ENCODE measurements around the gene ULK4.

ULK4 gene

DNA sequence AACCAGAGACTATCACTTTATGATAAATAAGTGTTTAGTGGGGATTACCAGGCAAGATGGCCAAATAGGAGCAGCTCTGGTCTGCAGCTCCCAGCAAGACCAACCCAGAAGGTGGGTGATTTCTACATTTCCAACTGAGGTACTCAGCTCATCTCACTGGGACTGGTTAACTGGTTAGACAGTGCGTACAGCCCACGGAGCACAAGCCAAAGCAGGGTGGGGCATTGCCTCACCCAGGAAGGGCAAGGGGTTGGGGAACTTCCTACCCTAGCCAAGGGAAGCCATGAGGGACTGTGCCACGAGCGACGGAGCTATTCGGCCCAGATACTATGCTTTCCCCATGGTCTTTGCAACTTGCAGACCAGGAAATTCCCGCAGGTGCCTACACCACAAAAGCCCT is 591.6 kb downstream of the ULK4 start:
- DNase-seq (ENCODE audit: low read depth), result no peak
- no peak overlapping the region for H3K4me3 ChIP-seq (ENCODE audit: low read length)
- TF ChIP-seq, protein P1, sequence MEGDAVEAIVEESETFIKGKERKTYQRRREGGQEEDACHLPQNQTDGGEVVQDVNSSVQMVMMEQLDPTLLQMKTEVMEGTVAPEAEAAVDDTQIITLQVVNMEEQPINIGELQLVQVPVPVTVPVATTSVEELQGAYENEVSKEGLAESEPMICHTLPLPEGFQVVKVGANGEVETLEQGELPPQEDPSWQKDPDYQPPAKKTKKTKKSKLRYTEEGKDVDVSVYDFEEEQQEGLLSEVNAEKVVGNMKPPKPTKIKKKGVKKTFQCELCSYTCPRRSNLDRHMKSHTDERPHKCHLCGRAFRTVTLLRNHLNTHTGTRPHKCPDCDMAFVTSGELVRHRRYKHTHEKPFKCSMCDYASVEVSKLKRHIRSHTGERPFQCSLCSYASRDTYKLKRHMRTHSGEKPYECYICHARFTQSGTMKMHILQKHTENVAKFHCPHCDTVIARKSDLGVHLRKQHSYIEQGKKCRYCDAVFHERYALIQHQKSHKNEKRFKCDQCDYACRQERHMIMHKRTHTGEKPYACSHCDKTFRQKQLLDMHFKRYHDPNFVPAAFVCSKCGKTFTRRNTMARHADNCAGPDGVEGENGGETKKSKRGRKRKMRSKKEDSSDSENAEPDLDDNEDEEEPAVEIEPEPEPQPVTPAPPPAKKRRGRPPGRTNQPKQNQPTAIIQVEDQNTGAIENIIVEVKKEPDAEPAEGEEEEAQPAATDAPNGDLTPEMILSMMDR (conservative IDR thresholded peaks at IDR 0.05; ENCODE audit: low read depth, low read length), result no peak

DNA sequence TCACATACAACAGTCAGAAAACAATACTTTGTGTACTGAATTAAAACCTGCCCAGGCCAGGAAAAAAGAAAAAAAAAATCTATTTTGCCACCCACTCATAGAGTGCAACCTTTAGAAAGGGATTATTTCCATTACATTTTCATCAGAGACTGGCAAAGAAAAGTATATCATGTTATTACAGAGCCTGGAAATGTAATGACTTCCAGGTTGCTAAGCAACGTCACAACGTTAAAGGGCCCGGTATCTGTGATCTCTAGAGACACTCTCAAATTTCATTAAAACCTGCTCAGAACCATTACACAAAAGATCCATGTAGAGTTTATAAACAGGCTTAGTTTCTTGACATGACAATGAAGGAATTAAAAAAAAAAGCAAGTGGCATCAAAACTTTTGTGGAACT is 592.1 kb downstream of the ULK4 start:
- no peak for DNase-seq (ENCODE audit: low read depth)
- no peak overlapping the region for H3K4me3 ChIP-seq (ENCODE audit: low read length)
- TF ChIP-seq, protein P1 (conservative IDR thresholded peaks at IDR 0.05; ENCODE audit: low read depth, low read length), result no peak

- H3K4me3 ChIP-seq (ENCODE audit: low read length), result no peak overlapping the region
- no peak for DNase-seq (ENCODE audit: low read depth)
- TF ChIP-seq, protein P1 (conservative IDR thresholded peaks at IDR 0.05; ENCODE audit: low read depth, low read length), result no peak
These were observed 595.9 kb downstream of the ULK4 start for GRCh38 chr3:41365973-41366372.

DNA sequence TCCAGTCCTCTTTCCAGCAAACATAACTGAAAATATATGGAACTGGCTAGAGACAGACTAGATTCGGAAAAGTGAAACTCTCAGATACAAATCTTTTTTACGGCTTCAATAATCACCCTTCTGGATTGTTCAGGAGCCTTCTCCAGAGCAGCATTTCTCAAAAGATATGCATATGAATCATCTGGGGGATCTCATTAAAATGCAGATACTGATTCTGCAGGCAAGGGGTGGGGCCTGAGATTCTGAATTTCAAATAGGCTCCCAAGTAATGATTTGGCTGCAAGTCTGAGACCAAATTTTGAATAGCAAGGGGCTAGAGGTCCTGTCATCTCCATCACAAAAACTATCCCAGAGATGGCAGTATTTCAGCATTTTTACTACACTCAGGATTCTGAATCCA is 597.2 kb downstream of the ULK4 start:
- DNase-seq (ENCODE audit: low read depth), result no peak
- TF ChIP-seq, protein P1 (conservative IDR thresholded peaks at IDR 0.05; ENCODE audit: low read depth, low read length), result no peak
- H3K4me3 ChIP-seq (ENCODE audit: low read length), result no peak overlapping the region

DNA sequence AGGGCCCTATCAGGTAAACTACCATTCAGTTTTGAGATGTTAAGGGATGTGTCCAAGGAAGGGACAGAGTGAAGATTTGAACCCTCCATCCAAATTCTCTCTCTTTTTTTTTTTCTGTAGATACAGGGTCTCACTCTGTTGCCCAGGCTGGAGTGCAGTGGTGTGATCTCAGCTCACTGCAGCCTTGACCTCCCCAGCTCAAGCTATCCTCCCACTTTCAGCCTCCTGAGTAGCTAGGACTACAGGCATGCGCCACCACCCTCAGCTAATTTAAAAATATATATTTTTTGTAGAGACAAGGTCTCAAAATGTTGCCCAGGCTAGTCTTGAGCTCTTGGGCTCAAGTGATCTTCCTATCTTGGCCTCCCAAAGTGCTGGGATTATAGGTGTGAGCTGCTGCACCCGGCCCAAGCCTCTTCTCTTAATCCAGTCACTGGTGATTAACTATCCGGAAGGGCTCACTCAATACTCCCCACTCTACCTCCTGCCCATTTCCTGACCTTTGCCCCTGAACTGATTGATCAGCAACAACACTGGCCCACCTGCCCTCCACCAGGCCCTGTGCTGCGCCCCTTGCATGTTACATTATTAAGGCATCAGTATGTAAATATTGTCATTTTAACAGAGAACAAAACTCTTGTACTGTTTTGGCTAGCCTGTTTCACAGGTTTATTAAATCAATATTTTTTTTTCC is 597.9 kb downstream of the ULK4 start:
- DNase-seq (ENCODE audit: low read depth), result no peak
- TF ChIP-seq, protein P1 (conservative IDR thresholded peaks at IDR 0.05; ENCODE audit: low read depth, low read length), result no peak
- H3K4me3 ChIP-seq (ENCODE audit: low read length), result no peak overlapping the region

- DNase-seq (ENCODE audit: low read depth), result no peak
- TF ChIP-seq, protein P1 (conservative IDR thresholded peaks at IDR 0.05; ENCODE audit: low read depth, low read length), result no peak
- H3K4me3 ChIP-seq (ENCODE audit: low read length), result no peak overlapping the region
These were observed 599.0 kb downstream of the ULK4 start for GRCh38 chr3:41362638-41363559.
